A549 (cell line): ENCODE measurements around the gene TBPL2. TPM values are rescaled to one million over a fixed set of nuclear protein-coding genes. Genes with fewer than 3 reads are reported as not detected.
A peak's percentile ranks its signal among the peaks of the same experiment; 100 is the strongest.

Experiments used
- ATAC-seq, 2 experiments: fragments of 200-7000 bp in 1 of 2; fragments of >200 bp in 1 of 2; cut with Nextera tagmentation in 1 of 2; cut with Tn5 transposase in 1 of 2; 3 replicates each; pipeline versions ENCODE4 v1.8.0 to v1.9.1; 2018 to 2020; ENCODE audit warnings: mild to moderate bottlenecking in 1 of 2, moderate library complexity in 1 of 2
- CTCF ChIA-PET: fragments of 300-600 bp; sonication (Branson Sonifier 250); formaldehyde crosslinking; extraction: SDS; loops from one replicate; lab custom pipeline; 2021; ENCODE audit warnings: antibody characterized with exemption, inconsistent platforms; lab: Yijun Ruan, JAX
- POLR2A ChIA-PET: fragments of 350-600 bp; formaldehyde crosslinking; extraction: SDS; loops from one replicate; lab custom pipeline; 2021; ENCODE audit warnings: antibody characterized with exemption, inconsistent platforms; lab: Yijun Ruan, JAX
- DNase-seq, 2 experiments: peaks; one replicate each; pipeline versions ENCODE4 v3.0.0 to v3.0.0-alpha.2; 2011 to 2016; ENCODE audit warnings: low read depth in 1 of 2, low spot score in 1 of 2
- FAIRE-seq: peaks from 2 replicates; lab custom pipeline; 2011; peaks lifted over from hg19 to GRCh38; lab: Jason Lieb, UNC
- H3K27ac ChIP-seq, 2 experiments: fragments of >200 bp; sonication (Bioruptor Twin); formaldehyde crosslinking; 3 replicates each; pipeline ENCODE4 v1.5.1; 2016 to 2017
- H3K4me1 ChIP-seq: fragments of >200 bp; sonication (Bioruptor Twin); formaldehyde crosslinking; 3 replicates; pipeline ENCODE4 v1.6.1; 2016
- H3K4me2 ChIP-seq: fragments of >200 bp; sonication (Bioruptor Twin); formaldehyde crosslinking; 3 replicates; pipeline ENCODE4 v1.6.1; 2016
- H3K4me3 ChIP-seq: fragments of >200 bp; sonication (Bioruptor Twin); formaldehyde crosslinking; 3 replicates; pipeline ENCODE4 v1.5.1; 2016
- H3K9me3 ChIP-seq: fragments of >200 bp; sonication (Bioruptor Twin); formaldehyde crosslinking; 3 replicates; pipeline ENCODE4 v1.6.1; 2016
- ATOH8 ChIP-seq: fragments of 250-450 bp; sonication (Bioruptor Pico); IDR thresholded peaks from 2 replicates; pipeline ENCODE4 v1.5.0; 2020; ENCODE audit warnings: low read depth, mild to moderate bottlenecking, moderate library complexity
- CBX2 ChIP-seq: fragments of 200-600 bp; sonication (generic); IDR thresholded peaks from 2 replicates; pipeline ENCODE4 v1.6.1; 2016; ENCODE audit warnings: low read depth, mild to moderate bottlenecking, borderline replicate concordance
- CEBPB ChIP-seq, 2 experiments: fragments of >200 bp in 1 of 2; sonication (Bioruptor Twin) in 1 of 2; formaldehyde crosslinking in 1 of 2; IDR thresholded peaks; 2 replicates each; pipeline ENCODE4 v1.6.1; 2012 to 2016
- CHD2 ChIP-seq: fragments of 150-350 bp; IDR thresholded peaks from 2 replicates; pipeline ENCODE4 v1.6.1; 2014; ENCODE audit warnings: low read length; ENCODE audit not compliant: partially characterized antibody
- CHD4 ChIP-seq: fragments of 200-600 bp; sonication (generic); IDR thresholded peaks from 2 replicates; pipeline ENCODE4 v1.6.1; 2016; ENCODE audit warnings: antibody characterized with exemption, mild to moderate bottlenecking, borderline replicate concordance
- CTCF ChIP-seq: fragments of >200 bp; sonication (Bioruptor Twin); formaldehyde crosslinking; IDR thresholded peaks from 3 replicates; pipeline ENCODE4 v1.5.1; 2016
- E2F6 ChIP-seq: IDR thresholded peaks from 2 replicates; pipeline ENCODE4 v1.6.1; 2012; ENCODE audit warnings: low read depth, borderline replicate concordance
- EHF ChIP-seq: fragments of 250-450 bp; sonication (Bioruptor Pico); IDR thresholded peaks from 2 replicates; pipeline ENCODE4 v1.5.0; 2020; ENCODE audit warnings: mild to moderate bottlenecking
- FOXS1 ChIP-seq: fragments of 250-450 bp; sonication (Bioruptor Pico); IDR thresholded peaks from 2 replicates; pipeline ENCODE4 v1.5.0; 2020; ENCODE audit warnings: mild to moderate bottlenecking, moderate library complexity
- GATA3 ChIP-seq: IDR thresholded peaks from 2 replicates; pipeline ENCODE4 v1.6.1; 2012; ENCODE audit warnings: borderline replicate concordance
- HDAC2 ChIP-seq: fragments of 200-600 bp; sonication (generic); IDR thresholded peaks from 2 replicates; pipeline ENCODE4 v1.6.1; 2016
- HMGXB4 ChIP-seq: fragments of 250-450 bp; sonication (Bioruptor Pico); IDR thresholded peaks from 2 replicates; pipeline ENCODE4 v1.5.0; 2021; ENCODE audit warnings: mild to moderate bottlenecking, moderate library complexity, borderline replicate concordance
- HOXB13 ChIP-seq: fragments of 250-450 bp; sonication (Bioruptor Pico); IDR thresholded peaks from 2 replicates; pipeline ENCODE4 v1.5.0; 2020; ENCODE audit warnings: low read depth, mild to moderate bottlenecking, moderate library complexity
- HOXB5 ChIP-seq: fragments of 250-450 bp; sonication (Bioruptor Pico); IDR thresholded peaks from 2 replicates; pipeline ENCODE4 v1.5.0; 2020; ENCODE audit warnings: mild to moderate bottlenecking, moderate library complexity
- JUNB ChIP-seq: fragments of >200 bp; sonication (Bioruptor Twin); formaldehyde crosslinking; IDR thresholded peaks from 2 replicates; pipeline ENCODE4 v1.6.1; 2016
- KDM1A ChIP-seq: fragments of 200-600 bp; sonication (generic); IDR thresholded peaks from 2 replicates; pipeline ENCODE4 v1.6.1; 2016; ENCODE audit warnings: low read depth, mild to moderate bottlenecking
- MAFK ChIP-seq: fragments of 450-650 bp; IDR thresholded peaks from 2 replicates; pipeline ENCODE4 v1.6.1; 2014; ENCODE audit not compliant: partially characterized antibody
- MAZ ChIP-seq: fragments of 150-350 bp; IDR thresholded peaks from 2 replicates; pipeline ENCODE4 v1.6.1; 2014; ENCODE audit warnings: antibody characterized with exemption, low read depth, low read length, borderline replicate concordance
- MYC ChIP-seq: IDR thresholded peaks from 2 replicates; pipeline ENCODE4 v1.6.1; 2012; ENCODE audit warnings: mild to moderate bottlenecking, inconsistent platforms, low read length, improper control_type of control experiment, borderline replicate concordance
- PHF8 ChIP-seq: fragments of 200-600 bp; sonication (generic); IDR thresholded peaks from 2 replicates; pipeline ENCODE4 v1.6.1; 2016; ENCODE audit warnings: low read depth, mild to moderate bottlenecking, antibody characterized with exemption, moderate library complexity, borderline replicate concordance
- POLR2A ChIP-seq: IDR thresholded peaks from 2 replicates; pipeline ENCODE4 v1.6.1; 2012; ENCODE audit warnings: mild to moderate bottlenecking, low read length
- RAD21 ChIP-seq, 2 experiments: fragments of >200 bp in 1 of 2; sonication (Bioruptor Twin) in 1 of 2; formaldehyde crosslinking in 1 of 2; IDR thresholded peaks in 1 of 2; conservative IDR thresholded peaks in 1 of 2; 2 replicates in 1 of 2; 3 replicates in 1 of 2; pipeline ENCODE4 v1.6.1; 2012 to 2018; ENCODE audit warnings: inconsistent platforms in 1 of 2
- RARB ChIP-seq: fragments of 250-450 bp; sonication (Bioruptor Pico); IDR thresholded peaks from 2 replicates; pipeline ENCODE4 v1.8.0; 2021; ENCODE audit warnings: mild to moderate bottlenecking, moderate library complexity
- SMC3 ChIP-seq: fragments of >200 bp; sonication (Bioruptor Twin); formaldehyde crosslinking; IDR thresholded peaks from 3 replicates; pipeline ENCODE4 v1.6.1; 2018; ENCODE audit warnings: inconsistent platforms
- TFCP2L1 ChIP-seq: fragments of 250-450 bp; sonication (Bioruptor Pico); IDR thresholded peaks from 2 replicates; pipeline ENCODE4 v1.5.0; 2021; ENCODE audit warnings: mild to moderate bottlenecking
- USF2 ChIP-seq: fragments of 450-650 bp; IDR thresholded peaks from 2 replicates; pipeline ENCODE4 v1.6.1; 2014; ENCODE audit warnings: antibody characterized with exemption
- ZFP36 ChIP-seq: fragments of 450-650 bp; IDR thresholded peaks from 2 replicates; pipeline ENCODE4 v1.6.1; 2014; ENCODE audit warnings: borderline replicate concordance; ENCODE audit not compliant: partially characterized antibody
- WGBS: methylation state at CpG from one replicate; pipeline ENCODE4 v1.1.6; 2017; ENCODE audit errors: missing lambda C conversion rate; 5-methylcytosine and 5-hydroxymethylcytosine counted together
- polyA plus RNA-seq, 4 experiments: library from polyadenylated mRNA; depleted of rRNA in 3 of 4; stranded (reverse); fragments of >200 nt; fragmentation: RNase III in 1 of 4; extraction: RNeasy Plus Mini Kit Qiagen cat#74134 plus additional on column Dnase treatment in 1 of 4; gene quantifications; 2 replicates in 3 of 4; 3 replicates in 1 of 4; pipeline ENCODE4 v1.2.3, GENCODE V29; 2011 to 2017

Gene TBPL2
- polyA plus RNA-seq, 2 of the 4 experiments (the other 2 are of a cell fraction): not detected

GRCh38 chr14:55438066-55438683 is 2.2 kb downstream of the TBPL2 start:
- WGBS: 42% methylated on average over 10 of the region's 10 CpGs
- DNase-seq (peak; percentile 59 to 71), ATAC-seq (peak; percentile 93), FAIRE-seq (peak; percentile 23)
- Histone ChIP-seq H3K9me3 (no peaks in the 10 kb centered on the region), H3K27ac (no peak overlapping the region), H3K4me1 (no peaks in the 10 kb centered on the region), H3K4me3 (no peak overlapping the region), H3K4me2 (no peak overlapping the region)
- ChIA-PET POLR2A (interaction anchor here (0.6 kb wide), 1 partner anchor 1039 kb away, joined by 6 read pairs; no protein-coding TSS in a partner anchor), CTCF (interaction anchor here (0.5 to 3.3 kb wide), 72 partner anchors 9 to 1868 kb away, joined by 3 to 38 read pairs (median 4); partner anchors contain the start of genes FBXO34, KTN1 and PELI2)
- TF ChIP-seq RAD21 (conservative IDR thresholded peaks at IDR 0.05 in 1 of 2, IDR thresholded peaks at IDR 0.05 in 1 of 2) (peak; percentile 87 to 89), CTCF (peak; percentile 86), SMC3 (peak; percentile 85), FOXS1 (CRISPR knock-in tag) (no peak), JUNB (no peak), MYC (no peak), EHF (no peak)

GRCh38 chr14:55436931-55437330 is 3.5 kb downstream of the TBPL2 start:
- CTCF ChIA-PET: interaction anchor here (0.8 to 3.3 kb wide), 17 partner anchors 9 to 1054 kb away, joined by 3 to 38 read pairs (median 11); partner anchors contain the start of genes FBXO34, KTN1 and PELI2
- WGBS: 79% methylated on average over 4 of the region's 4 CpGs

GRCh38 chr14:55436519-55436918 is 3.9 kb downstream of the TBPL2 start:
- FAIRE-seq (no peak), DNase-seq (no peak), ATAC-seq (no peak)
- H3K4me2 ChIP-seq: no peak overlapping the region
- no peak overlapping the region for H3K27ac ChIP-seq
- CTCF ChIA-PET: interaction anchor here (0.7 to 3.3 kb wide), 10 partner anchors 9 to 1037 kb away, joined by 3 to 38 read pairs (median 20); partner anchors contain the start of genes FBXO34, KTN1 and PELI2
- H3K9me3 ChIP-seq: no peaks in the 10 kb centered on the region
- POLR2A ChIA-PET: no interaction called here
- 38% methylated on average over 4 of the region's 4 CpGs for WGBS
- H3K4me3 ChIP-seq: no peak overlapping the region
- H3K4me1 ChIP-seq: no peaks in the 10 kb centered on the region
- no peak for TF ChIP-seq POLR2A
- TF ChIP-seq KDM1A: no peak
- no peak for TF ChIP-seq CHD4
- TF ChIP-seq MAZ: no peak
- TF ChIP-seq HOXB13 (CRISPR knock-in tag): no peak
- TF ChIP-seq EHF: no peak
- TF ChIP-seq MAFK: no peak
- TF ChIP-seq ZFP36: no peak
- TF ChIP-seq E2F6: no peak
- no peak for TF ChIP-seq CBX2
- TF ChIP-seq HOXB5 (CRISPR knock-in tag): no peak
- no peak for TF ChIP-seq CHD2
- no peak for TF ChIP-seq CEBPB (IDR thresholded peaks at IDR 0.05)
- TF ChIP-seq HMGXB4 (CRISPR knock-in tag): no peak
- TF ChIP-seq GATA3: no peak
- no peak for TF ChIP-seq HDAC2
- no peak for TF ChIP-seq TFCP2L1 (CRISPR knock-in tag)

More at GRCh38 chr14:55436931-55437330, 3.5 kb downstream of the TBPL2 start:
- TF ChIP-seq PHF8: no peak
- no peak for TF ChIP-seq EHF
- no peak for TF ChIP-seq USF2
- TF ChIP-seq CHD2: no peak
- no peak for TF ChIP-seq ATOH8
- no peak for TF ChIP-seq RARB (CRISPR knock-in tag)
- TF ChIP-seq MAFK: no peak
- TF ChIP-seq KDM1A: no peak
- no peak overlapping the region for H3K27ac ChIP-seq
- H3K9me3 ChIP-seq: no peaks in the 10 kb centered on the region
- no peak for DNase-seq
- H3K4me3 ChIP-seq: no peak overlapping the region
- ATAC-seq: no peak; a peak in 1 of 6 replicates
- POLR2A ChIA-PET: no interaction called here
- no peak overlapping the region for H3K4me2 ChIP-seq
- no peaks in the 10 kb centered on the region for H3K4me1 ChIP-seq
- no peak for FAIRE-seq
